GM21390 (cell line): ENCODE results near the gene TGM3.

Experiments used
- ATAC-seq: cut with Tn5 transposase; IDR thresholded peaks from one replicate; pipeline ENCODE4 v1.9.1; 2021; ENCODE audit not compliant: unreplicated experiment

Gene TGM3

GRCh38 chr20:2283706-2284423, 11.9 kb upstream of the TGM3 start:
- ATAC-seq = no peak

- no peak for ATAC-seq
These were observed 10.6 kb upstream of the TGM3 start for GRCh38 chr20:2285193-2285592.

DNA sequence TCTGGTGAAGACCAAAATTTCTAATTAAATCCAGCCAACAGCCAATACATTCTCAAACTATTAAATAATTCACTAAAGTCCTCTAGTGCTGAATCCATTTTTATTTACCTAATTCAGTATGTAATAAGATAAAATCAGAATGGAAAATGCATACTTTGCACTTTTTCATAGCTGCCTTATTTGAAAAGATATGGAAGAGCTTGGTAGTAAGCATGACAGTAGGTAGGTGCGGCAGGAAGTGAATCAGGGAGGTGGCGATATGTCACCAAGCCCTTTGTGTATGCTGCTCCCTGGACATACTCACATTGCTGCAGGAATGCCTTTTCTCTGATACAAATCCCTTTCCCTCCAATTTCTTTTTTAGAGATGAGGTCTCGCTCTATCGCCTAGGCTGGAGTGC, 10.2 kb upstream of the TGM3 start:
- no peak for ATAC-seq

GRCh38 chr20:2287504-2287903, 8.3 kb upstream of the TGM3 start:
- ATAC-seq = no peak

DNA sequence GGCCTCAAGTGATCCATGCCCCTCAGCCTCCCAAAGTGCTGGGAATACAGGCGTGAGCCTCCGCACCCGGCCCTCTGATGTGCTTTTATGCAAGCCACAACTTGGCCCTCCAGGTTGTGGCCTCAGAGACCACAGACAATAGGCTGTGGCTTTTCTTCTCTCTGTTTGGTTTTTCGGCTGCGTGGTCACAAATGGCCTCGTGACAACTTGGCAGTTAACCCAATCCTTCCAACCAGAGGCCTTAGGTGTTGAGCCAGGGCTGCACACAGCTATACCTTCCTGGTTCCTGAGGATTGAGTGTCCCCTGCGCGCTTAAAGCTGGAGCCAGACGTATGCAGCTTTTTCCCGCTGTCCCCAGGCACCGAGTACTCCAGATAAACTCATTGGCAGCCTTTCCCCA, 6.3 kb upstream of the TGM3 start:
- no peak for ATAC-seq

- no peak for ATAC-seq
These were observed 5.3 kb upstream of the TGM3 start for GRCh38 chr20:2290486-2290885.

- ATAC-seq = no peak
These were observed 3.2 kb upstream of the TGM3 start for GRCh38 chr20:2292416-2293110.

DNA sequence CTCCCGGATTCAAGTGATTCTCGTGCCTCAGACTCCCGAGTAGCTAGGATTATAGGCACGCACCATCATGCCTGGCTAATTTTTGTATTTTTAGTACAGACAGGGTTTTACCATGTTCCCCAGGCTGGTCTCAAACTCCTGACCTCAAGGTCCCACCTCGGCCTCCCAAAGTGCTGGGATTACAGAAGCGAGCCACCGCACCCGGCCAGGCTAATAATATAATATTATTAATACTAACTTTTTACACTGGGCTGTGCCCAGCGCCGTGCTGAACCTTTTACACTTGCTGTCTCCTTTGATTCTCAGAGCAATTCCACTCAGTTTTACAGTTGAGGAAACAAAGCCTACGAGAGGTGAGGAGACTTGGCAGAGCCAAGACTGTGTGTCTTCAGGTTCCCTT, 2.3 kb upstream of the TGM3 start:
- no peak for ATAC-seq

DNA sequence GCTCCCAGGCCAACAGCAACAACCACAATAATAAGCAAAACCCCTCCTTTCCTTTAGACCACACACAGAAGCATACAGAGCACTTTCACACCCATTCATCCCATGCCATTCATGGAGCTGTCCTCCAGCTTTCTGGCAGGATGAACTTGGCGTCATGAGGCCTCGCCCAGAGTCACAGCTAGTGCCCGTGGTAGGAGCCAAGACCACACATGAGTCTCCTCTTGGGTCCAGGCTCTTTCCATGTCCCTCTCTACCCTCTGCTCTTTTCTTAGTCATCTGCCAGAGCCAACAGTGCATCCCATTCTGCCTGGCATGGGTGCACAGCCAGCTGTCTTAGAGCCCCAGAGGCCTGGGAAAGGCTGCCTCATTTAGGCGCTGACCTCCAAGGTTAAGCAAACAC, 1.8 kb upstream of the TGM3 start:
- no peak for ATAC-seq

- ATAC-seq = no peak
These were observed 515 bp upstream of the TGM3 start for GRCh38 chr20:2295286-2295685.

DNA sequence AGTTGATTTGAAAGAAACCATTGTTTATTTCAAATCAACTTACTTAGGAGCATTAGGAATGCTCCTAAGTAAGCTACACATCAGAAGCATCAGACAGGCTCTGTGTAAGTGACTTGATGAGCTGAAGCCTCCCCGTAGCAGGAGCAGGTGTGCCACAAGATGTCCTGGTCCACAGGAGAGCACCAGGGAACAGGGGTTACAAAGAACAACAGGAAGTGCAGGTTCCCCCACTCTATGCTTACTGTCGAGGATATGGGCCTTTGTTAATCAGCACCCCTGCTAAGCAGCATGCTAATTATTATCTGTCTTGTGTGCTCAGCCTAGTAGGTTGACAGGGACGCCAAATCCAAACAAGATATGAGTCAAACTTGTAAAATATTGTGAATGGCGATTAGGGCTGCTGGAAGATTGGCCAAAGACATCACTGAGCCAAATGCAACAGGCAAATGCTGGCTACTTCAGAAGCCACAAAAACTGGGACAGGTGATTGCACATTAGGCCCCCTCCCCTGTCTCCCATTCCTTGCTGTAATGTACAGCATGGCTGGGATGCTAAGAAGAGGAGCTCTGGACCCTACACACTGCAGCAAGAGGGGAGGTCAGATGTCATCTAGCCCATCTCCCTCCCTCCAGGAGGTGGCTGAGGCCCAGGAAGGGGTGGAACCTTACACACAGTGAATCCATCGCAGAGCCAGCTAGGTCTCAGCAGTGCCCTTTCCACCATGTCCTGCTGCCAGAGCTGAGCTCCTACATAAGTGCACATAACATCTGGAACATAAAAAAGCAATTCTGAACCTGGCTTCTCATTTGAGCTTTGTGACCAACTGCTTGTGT, 939 bp downstream of the TGM3 start:
- ATAC-seq = no peak

DNA sequence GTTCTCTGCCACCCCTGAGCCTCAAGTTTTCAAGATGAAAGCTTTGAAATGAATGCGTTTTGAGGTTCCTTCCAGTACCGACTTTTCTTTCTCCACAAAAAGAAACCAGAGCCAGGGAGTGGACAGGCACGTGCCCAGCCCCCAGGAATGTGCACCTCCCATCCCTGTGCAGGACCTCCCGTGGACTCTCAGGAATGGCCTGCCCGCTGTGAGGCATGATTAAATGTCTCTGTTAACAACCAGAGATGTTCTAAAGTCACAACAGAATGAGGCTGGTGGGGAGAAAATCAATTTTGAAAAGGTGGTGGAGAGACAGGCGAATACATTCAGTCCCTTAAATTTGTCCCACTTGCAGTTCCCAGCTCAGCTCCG, 1.5 kb downstream of the TGM3 start:
- ATAC-seq = no peak

GRCh38 chr20:2298116-2298515, 2.3 kb downstream of the TGM3 start:
- no peak for ATAC-seq

- ATAC-seq = no peak
These were observed 2.9 kb downstream of the TGM3 start for GRCh38 chr20:2298701-2299100.

GRCh38 chr20:2299301-2299700, 3.5 kb downstream of the TGM3 start:
- no peak for ATAC-seq

GRCh38 chr20:2300002-2300401, 4.2 kb downstream of the TGM3 start:
- no peak for ATAC-seq

DNA sequence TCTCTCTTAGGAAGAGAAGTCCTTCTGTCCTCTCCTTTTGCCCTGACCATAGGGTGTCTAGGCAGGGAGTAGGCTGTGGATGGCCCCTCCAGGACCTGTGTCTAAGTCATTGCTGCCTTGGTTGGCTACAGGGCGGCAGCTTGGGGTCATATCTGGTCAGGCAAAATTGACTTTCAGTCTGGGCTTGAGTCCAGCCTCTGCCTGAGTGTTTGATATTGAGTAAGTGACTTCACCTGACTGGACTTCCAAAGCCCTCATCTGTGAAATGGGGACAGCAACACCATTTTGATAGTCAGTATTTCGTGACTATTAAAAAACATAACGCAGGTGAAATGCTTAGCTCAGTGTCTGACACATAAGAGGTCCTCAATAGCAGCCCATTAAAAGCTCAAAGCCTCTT, 4.6 kb downstream of the TGM3 start:
- ATAC-seq = no peak

DNA sequence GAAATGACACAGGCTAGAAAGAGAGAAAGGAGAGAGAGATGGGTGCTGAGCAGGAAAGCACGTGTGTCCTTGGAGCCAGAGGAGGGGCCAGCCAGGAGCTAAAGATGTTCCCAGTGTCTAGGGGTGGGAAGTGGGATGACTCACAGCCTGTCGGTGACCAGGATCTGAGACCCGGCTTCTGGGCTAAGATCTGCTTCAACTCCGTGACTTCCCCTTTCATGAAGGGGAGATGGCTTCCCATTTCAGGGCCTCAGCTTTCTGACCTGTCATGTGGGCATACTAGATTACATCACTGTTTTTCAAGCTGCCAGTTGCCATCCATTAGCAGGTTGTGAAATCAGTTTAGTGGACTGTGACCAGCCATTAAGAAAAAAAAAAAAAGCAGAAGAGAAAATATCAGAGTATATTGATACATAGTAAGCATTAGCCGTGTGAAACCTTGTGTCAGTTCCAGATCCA, 5.4 kb downstream of the TGM3 start:
- peak; percentile 93 for ATAC-seq

- ATAC-seq = no peak
These were observed 6.7 kb downstream of the TGM3 start for GRCh38 chr20:2302384-2303060.

DNA sequence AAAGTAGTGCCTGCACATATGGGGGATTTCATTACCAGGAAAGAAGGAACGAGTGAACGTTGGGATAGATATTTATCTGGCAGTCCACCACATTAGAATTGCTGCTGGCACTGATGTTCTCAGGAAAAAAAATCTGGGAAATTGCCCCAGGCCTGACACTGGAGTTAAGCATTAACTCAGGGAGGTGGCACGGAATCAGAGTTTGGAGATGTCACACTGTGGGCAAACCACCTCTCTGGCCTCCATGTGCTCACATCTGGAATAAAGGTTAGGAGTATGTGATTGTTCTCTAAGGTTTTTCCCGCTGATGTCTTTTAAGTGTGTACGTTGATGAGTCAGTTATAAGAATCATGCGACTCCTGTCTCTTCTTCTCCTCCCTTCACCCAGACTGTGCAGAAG, 7.9 kb downstream of the TGM3 start:
- ATAC-seq = no peak

GRCh38 chr20:2304180-2304579, 8.4 kb downstream of the TGM3 start:
- no peak for ATAC-seq
